ENCODE results near the gene PLA2G2D.
"Not testable (repeated sequence)": the region's sequence is repeated elsewhere in the genome, so short reads cannot be mapped to it uniquely, and the experiment has no call there.

The PLA2G2D gene

GRCh38 chr1:20143318-20143717, 24.0 kb upstream of the PLA2G2D start:
- no peak for DNase-seq (ENCODE audit: low read depth in 2 of 2)

- DNase-seq (ENCODE audit: low read depth in 2 of 2): no peak
Observed at GRCh38 chr1:20142001-20142710, 22.8 kb upstream of the PLA2G2D start.

DNA sequence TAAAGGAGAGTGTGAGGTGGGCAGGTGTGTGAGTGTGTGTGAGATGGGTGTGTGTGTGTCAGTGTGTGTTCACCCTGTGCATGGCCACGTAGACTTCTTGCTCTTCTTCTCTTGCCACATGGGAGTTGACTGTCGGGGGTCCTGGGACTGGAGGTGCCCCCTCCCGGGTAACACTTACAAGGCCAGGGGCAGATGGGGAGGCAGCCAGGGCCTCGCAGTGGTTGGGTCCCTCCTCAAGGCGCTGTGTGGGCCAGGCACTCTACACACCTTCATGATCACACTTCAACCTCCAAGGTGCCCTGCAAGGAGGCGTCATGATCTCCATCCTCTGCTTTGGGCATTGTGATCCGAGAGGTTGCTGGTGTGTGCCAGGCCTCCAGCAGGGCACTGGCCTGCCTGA, 22.1 kb upstream of the PLA2G2D start:
- DNase-seq (ENCODE audit: low read depth in 2 of 2): no peak

- DNase-seq (ENCODE audit: low read depth in 2 of 2): no peak
Observed at GRCh38 chr1:20141001-20141400, 21.7 kb upstream of the PLA2G2D start.

DNA sequence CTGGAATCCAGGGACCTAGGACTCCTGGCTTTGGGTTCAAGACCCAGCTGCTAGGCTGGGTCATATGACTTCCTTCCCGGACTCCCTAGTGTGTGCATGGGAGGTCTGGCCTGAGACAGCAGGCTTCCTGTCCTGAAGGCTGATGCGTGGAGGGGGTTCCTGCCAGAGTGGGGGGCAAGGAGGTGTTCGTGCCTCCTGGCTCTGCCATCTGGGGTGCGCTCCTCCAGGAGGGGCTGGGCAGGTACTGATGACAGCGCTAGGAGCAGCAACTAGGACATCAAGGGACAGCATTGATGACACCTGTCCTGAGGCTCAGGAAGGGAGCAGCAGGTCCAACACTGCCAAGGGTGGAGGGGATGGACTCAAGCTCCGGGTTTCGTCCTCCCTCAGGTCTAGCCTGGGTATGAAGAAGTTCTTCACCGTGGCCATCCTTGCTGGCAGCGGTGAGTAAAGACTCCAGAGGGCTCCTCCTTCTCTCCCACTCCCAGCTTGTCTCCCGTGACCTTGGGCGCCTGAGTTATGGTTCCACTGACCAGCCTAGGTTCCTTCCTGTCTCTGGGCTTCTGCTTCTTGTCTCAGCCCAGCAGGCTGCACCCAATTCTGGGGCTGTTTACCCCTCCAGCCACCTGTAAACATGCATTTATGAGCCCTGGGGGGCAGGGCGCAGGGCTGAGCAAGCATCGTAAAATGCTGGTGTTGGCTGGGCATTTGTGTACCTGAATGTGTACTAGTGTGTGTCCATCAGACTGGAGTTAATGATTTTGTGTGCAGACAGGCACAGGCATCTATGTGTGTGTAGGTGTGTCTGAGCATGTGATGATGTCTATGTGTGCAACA, 20.7 kb upstream of the PLA2G2D start:
- no peak for DNase-seq (ENCODE audit: low read depth in 2 of 2)

- DNase-seq (ENCODE audit: low read depth in 2 of 2): no peak
Observed at GRCh38 chr1:20138961-20139550, 19.7 kb upstream of the PLA2G2D start, which contains the start of gene PLA2G2F. Gene PLA2G2F, plus strand, starts transcription at chr1:20139323. Its CDS starts 105 bp downstream, at chr1:20139428.

- no peak for DNase-seq (ENCODE audit: low read depth in 2 of 2)
Observed at GRCh38 chr1:20138346-20138745, 19.0 kb upstream of the PLA2G2D start.

DNA sequence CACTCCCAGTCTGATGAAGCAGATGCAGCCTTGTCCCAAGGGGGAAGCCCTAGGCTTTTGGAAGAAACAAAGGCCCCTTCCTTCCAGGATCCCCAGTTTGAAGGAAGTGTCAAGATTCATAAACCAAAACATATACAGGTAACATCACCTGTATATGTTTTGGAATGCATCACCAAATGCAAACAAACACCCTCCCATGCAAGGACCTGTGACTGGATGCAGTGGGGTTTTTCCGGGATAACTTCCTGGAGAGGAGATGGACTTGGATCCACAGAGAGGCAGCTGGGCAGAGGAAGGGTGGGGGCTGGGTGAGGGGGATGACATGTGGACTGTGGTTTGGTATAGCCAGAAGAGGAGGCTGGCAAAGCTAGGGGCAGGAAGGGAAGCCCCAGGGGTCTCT, 18.3 kb upstream of the PLA2G2D start:
- DNase-seq (ENCODE audit: low read depth in 2 of 2): no peak

DNA sequence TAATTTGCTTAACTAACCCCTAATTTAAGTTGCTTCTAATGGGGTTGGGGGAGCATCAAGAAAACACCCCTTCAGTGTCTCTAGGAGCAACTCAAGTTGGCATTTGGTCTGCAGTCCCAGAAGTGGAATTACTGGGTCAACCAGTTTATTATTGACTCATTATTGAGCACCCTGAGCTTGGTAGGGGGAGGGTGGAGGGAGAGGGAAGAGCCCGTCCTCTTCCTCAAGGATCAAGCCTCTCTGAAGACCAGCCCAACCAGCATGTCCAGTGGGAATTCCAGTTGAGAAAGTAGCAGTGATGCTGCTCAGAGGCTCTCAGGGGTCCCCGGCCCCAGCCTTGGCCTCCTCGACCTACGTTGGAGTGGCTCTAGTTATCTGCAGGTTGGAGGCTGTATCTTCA, 17.7 kb upstream of the PLA2G2D start:
- DNase-seq (ENCODE audit: low read depth in 2 of 2): no peak

DNA sequence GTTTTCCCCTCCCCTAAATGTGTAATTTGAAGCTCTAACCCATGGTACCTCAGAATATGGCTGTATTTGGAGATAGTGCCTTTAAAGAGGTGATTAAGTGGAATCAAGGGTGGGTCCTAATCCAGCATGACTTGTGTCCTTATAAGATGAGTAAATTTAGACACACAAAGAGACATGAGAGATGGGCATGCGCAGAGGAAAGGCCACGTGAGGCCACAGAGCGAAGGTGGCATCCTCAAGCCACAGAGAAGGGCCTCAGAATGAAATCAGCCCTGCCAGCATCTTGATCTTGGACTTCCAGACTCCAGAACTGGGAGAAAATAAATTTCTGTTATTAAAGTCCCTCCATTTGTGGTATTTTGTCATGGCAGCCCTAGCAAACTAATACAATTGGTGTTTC, 16.9 kb upstream of the PLA2G2D start:
- DNase-seq (ENCODE audit: low read depth in 2 of 2): no peak

DNA sequence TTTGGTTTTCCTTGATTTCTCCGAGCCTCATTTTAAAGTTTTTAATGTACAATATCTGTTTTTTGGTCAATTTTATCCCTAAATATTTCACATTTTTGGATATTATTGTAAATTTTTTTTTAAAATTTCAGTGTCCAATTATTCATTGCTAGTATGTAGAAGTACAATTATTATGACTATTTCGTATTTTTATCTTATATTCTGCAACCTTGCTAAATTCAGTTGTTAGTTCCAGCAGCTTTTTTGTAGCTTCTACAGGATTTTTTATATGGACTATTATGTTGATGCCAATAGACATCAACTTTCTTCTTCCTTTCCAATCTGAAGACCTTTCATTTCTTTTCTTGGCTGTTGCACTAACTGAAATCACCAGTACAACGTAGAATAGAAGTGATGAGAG, 15.7 kb upstream of the PLA2G2D start:
- no peak for DNase-seq (ENCODE audit: low read depth in 2 of 2)

DNA sequence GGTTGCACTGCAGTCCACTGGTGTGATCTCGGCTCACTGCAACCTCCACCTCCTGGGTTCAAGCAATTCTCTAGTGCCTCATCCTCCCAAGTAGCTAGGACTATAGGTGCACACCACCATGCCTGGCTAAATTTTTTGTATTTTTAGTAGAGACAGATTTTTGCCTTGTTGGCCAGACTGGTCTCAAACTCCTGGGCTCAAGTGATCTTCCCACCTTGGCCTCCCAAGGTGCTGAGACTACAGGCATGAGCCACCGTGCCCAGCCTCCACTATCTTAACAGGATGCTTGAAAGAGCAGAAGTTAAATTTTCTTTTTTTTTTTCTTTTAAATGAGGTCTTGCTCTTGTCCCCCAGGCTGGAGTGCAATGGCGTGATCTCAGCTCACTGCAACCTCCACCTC, 11.2 kb upstream of the PLA2G2D start:
- not testable (repeated sequence) for DNase-seq (ENCODE audit: low read depth in 2 of 2)

- DNase-seq (ENCODE audit: low read depth in 2 of 2): no peak
Observed at GRCh38 chr1:20126806-20127440, 7.6 kb upstream of the PLA2G2D start.

GRCh38 chr1:20126041-20126805, 6.9 kb upstream of the PLA2G2D start:
- DNase-seq (ENCODE audit: low read depth in 2 of 2): no peak

GRCh38 chr1:20125100-20125499, 5.8 kb upstream of the PLA2G2D start:
- no peak for DNase-seq (ENCODE audit: low read depth in 2 of 2)

- no peak for DNase-seq (ENCODE audit: low read depth in 2 of 2)
Observed at GRCh38 chr1:20124456-20125057, 5.2 kb upstream of the PLA2G2D start.

- no peak for DNase-seq (ENCODE audit: low read depth in 2 of 2)
Observed at GRCh38 chr1:20123722-20124455, 4.6 kb upstream of the PLA2G2D start.

DNA sequence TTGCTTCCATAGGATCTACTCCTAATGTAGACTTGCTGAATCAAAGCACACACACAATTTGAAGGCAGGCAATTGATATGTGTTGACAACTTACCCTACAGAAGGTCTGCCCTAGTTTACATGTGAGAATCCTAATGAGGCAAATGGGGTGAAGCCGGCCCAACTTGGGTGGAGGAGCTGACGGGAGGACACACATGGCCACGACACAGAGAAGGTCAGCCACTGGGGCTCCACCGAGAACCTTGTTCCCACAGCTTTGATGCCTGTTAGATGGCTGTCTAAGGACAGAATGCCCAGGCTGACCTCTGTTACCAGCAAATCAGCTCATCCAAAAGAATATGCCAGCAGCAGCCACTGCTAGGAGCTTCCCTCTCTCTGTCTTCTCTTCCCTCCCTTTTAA, 1.5 kb upstream of the PLA2G2D start:
- DNase-seq (ENCODE audit: low read depth in 2 of 2): no peak

DNA sequence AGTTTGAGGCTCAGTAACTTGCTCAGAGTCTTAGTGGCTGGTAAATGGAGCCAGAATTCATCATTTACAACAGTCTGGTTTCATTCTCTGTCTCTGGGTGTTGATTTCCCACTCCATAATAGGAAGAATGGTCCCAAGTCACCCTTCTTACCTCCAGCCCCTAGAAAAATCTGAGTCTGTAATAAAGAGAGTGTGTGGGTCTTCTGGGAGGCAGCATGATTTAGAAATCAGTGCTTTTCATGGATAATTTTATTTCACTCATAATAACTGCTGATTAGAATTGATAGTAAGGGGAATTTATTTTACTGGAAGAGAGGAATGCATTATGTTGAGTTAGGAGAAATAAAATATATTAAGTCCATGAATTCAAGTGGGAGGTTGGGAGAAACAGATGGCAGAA, 2.1 kb downstream of the PLA2G2D start:
- no peak for DNase-seq (ENCODE audit: low read depth in 2 of 2)

GRCh38 chr1:20115916-20116315, 3.4 kb downstream of the PLA2G2D start:
- DNase-seq (ENCODE audit: low read depth in 2 of 2): no peak

Measured in activated CD8-positive, alpha-beta memory T cell treated with anti-CD3 and anti-CD28 coated beads for 4 hours (primary cell).